NCI-H1417 treated with DMSO at 0.1 percent for 48 hours (cell line): ENCODE results near the gene CCDC180.
"Not testable (repeated sequence)": the region's sequence is repeated elsewhere in the genome, so short reads cannot be mapped to it uniquely, and the experiment has no call there.

Source experiments
- DNase-seq: peaks from one replicate; lab custom pipeline; 2025; lab: John Stamatoyannopoulos, UW

The CCDC180 gene

DNA sequence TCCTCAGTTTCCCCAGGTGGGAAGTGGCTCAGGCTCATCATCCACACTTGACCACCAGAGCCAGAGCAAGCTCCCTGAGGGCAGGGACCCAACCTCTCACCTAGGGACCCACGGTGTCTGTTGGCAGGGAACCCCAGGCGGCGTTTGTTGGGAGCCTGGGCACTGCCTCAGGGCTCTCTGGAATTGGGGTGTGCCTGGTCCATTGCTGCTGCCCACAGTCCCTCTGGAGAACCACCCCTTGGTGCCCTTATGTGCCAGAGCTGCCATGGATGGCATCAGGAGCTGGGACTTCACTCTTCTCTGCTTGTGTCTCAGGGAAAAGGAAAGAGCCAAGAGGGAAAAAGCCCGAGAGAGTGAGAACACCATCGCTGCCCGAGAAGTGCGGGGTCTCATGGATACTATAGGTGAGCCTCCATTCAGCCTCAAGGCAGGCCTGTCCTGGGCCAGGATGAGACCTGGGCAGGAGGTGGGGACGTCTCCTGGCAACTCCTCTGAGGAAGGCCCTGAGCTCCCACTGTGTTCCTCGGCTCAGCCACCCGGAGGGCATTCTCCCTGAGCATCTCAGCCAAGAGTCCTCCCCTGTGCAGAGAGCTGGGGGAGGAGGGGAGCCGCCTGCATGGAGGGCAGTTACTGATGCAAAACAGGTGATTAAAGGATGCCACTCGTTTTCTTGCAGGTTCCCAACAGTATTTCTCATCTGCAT is 4.5 kb downstream of the CCDC180 start:
- DNase-seq, result no peak

DNA sequence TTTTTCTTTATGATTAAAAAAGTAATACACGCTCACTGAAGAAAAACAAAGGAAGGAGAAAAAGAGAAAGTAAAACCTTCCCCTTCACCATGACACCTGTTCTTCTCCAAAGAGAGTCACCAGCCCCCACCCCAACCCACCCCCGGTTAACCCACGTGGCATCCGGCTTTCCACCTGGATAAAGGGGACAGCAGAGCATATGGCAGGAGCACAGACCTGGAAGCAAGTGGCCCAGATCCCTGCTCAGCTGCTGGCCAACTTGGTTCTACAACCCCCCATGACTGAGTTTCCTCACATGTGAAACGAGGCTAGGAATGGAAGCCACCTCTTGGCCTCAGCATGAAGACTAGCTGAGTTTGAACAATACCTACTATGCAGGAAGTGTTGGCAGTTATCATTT is 5.1 kb downstream of the CCDC180 start:
- no peak for DNase-seq

DNA sequence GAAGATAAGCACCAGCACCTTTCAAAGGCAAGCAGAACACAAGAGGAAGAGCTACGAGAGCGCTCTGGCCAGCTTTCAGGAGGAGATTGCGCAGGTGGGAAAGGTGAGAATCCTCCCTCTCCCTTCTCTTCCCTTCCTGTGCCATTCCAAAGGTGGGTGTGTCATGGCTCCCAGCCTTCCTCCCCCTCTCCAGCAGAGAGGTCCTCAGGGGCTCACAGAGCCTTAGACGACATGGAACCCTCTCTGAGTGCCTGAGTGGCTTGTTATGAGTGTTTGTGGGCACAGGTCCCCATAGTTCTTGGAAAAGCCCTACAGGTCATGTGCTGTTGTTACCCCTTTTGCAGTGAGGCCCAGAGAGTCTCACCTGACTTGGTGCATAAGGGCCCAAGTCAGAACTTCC is 5.8 kb downstream of the CCDC180 start:
- DNase-seq, result no peak

DNA sequence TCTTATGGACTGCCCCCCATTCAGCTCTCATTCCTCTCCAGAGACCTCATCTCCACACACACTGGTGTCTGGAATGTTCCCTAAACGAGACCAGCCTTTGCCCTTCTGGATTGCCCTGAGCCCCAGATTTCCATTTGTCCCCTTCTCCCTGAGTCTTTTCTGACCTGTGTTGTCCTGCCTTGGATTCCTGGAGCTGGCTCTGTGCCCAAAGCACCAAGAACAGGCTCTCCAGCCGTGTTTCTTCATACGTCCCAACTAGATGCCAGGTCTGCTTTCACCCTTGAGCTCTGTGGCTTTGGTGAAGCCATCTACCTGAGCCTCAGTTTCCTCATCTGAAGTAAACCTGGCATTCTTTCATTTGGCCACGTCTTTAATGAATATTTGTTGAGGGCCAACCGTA is 6.3 kb downstream of the CCDC180 start:
- no peak for DNase-seq

DNA sequence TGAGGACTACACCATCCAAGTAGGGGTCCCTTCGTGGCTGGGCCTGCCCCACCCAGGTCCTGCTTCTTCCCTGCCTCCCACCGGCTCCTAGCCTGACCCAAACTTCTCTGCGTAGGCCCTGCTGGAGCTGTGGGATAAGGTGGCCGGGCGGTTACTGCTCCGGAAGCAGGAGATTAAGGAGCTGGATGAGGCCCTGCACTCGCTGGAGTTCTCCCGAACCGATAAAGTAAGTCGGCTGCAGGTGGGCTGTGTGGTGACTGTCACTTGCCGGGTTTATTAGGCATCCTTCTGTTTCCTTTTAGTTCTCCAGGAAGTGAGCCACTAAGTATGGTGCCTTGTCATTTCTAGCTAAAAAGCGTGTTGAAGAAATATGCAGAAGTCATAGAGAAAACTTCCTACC is 7.0 kb downstream of the CCDC180 start:
- no peak for DNase-seq

DNA sequence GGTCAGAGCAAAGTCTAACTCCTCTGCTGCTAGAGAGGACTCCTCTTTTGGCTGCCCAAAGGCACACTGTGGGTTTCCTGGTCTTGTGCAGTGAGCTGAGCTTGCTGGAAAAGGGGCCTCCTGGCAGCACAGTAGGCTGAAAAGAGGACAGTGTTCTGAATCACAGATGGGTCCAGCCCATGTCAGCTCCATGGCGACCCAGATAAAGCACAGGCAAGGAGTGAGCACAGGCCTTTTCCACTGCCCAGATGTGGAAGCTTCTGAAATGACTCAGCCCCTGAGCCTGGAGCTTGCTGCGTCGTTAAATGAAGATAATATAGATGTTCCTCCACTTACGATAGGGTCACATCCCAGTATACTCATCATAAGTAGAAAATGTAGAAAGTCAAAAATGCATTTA is 8.1 kb downstream of the CCDC180 start:
- DNase-seq, result no peak

DNA sequence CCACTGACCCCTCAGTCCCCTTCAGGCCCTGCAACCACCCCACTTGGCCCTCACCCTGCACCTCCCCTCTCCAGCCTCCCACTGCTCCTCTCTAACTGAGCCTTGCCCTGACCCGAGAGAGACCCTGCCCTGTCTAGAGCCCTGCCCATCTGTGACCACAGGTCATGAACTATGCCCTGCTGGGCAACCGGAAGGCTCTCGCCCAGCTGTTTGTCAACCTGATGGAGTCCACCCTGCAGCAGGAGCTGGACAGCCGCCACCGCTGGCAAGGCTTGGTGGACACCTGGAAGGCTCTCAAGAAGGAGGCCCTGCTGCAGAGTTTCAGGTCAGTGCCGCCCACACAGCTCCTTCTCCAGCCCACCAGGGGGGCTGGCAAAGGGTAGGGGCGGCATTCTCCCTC is 9.4 kb downstream of the CCDC180 start:
- no peak for DNase-seq

DNA sequence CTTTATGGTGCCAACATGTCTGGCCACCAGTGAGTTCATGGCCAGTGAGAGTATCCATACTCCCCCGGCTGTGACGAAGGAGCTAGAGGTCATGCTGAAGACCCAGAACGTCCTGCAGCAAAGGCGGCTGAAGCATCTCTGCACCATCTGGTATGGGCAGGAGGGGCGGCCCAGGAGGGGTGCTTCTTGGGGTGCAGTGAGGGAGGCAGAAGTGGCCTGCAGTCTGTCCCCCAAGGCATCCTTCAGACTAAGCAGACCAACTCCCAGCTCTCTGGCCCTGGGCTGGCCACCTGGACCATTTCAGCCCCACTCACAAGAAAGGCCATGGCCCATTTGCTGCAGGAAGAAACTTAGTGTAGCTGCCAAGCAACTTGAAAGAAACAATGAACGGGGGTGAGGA is 11.0 kb downstream of the CCDC180 start:
- no peak for DNase-seq

DNA sequence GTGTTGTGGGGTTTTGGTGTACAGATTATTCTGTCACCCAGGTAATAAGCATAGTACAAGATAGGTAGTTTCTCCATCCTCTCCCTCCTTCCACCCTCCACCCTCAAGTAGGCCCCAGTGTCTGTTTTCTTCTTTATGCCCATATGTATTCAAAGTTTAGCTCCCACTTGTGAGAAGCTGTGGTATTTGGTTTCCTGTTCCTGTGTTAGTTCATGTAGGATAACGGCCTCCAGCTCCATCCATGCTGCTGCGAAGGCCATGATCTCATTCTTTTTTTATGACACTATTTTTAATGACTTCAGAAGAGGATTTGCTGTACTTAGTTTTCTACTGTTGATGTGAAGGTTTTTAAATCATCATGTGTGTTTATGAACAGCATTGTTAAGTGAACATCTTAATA is 11.9 kb downstream of the CCDC180 start:
- no peak for DNase-seq

DNA sequence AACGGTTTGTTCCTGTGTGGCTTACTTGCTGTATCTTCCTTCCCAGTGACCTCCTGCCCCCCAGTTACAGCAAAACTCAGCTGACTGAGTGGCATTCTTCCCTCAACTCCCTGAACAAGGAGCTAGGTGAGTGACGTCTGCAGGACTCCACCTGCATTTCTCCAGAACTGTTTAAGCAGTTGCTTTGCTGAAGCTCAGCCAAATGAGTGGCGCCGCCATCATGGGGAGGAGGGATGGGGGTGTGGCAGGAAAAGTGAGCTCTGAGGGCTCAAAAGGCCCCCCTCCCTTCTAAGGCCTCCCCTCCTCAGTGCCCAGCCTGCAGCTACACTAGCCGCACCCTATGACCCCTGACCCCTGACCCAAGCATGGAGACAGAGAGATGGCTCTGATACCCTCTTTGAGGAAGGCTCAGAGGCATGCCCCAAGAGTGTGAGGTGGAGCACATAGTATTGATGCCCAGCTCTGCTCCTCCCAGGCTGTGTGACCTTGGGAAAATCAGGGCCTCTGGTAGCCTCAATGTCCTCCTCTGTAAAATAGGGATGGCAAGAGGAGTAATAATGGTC is 12.7 kb downstream of the CCDC180 start:
- DNase-seq, result no peak

DNA sequence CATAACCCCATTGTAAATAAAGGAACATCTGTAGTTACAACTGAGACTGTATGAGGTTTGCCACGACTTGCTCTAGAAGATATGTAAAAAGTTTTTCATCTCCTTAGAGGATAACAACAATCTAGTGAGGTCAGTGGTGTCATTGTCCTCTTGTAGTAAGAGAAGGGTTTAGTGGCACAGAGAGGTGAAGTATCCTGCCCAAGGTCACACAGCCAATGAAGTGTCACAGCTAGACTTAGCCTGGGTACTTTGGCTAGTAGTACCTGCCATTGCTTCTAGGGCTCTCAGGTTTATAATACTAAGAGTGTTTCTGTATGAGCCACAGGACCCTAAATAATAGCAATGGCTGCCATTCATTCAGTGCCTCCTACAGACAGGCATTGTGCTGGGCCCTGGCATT is 13.8 kb downstream of the CCDC180 start:
- DNase-seq, result no peak

DNA sequence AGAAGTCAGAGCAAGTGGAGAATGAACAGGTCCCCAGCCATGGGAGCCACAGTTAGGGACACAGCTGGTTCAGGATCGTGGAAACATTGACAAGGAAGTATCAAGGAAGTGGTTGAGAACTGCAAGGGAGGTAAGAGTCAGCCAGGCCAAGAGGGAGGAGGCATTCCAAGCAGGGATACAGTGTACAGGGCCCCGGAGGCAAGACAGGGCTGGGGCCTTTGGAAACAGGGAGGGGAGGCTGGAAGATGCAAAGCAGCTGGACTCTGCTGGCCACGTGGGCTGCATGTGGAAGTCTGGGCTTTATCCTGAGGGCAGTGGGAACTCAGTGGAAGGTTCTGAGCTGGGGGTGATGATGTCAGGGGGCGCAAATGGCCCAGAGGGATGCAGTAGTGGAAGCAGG is 14.2 kb downstream of the CCDC180 start:
- DNase-seq, result no peak

DNA sequence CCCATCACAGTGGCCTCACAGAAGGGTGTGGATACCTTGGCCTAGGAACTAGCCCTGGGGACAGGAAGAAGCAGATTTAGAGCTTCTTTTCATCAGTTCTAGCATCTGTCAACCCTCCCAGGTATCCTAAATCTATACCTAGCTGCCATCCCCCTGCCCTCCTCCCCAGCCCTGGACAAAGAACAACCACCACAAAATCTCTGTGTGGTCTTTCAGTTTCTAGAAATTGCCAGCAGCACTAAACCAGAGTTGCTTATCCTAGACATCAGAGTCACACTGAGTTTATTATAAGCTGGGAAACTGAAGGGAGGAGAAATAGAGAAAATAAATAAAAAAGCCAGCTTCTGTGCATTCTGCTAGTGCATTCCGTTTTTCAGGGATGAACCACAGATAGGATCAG is 14.6 kb downstream of the CCDC180 start:
- no peak for DNase-seq

DNA sequence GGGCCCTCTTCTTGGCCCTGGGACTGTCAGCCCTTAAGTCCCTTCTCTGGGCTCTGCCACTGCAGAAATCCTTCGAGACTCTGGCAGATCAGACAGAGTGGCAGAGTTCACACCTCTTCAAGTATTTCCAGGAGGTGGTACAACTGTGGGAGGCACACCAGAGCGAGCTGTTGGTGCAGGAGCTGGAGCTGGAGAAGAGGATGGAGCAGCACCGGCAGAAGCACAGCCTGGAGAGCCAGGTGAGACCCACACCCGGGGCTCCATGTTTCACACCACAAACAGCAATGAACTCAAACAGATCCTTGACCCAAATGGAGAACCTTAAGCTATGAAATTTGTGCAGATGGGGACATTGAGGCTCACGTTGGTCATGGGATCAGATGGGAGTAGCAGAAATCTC is 17.5 kb downstream of the CCDC180 start:
- no peak for DNase-seq

DNA sequence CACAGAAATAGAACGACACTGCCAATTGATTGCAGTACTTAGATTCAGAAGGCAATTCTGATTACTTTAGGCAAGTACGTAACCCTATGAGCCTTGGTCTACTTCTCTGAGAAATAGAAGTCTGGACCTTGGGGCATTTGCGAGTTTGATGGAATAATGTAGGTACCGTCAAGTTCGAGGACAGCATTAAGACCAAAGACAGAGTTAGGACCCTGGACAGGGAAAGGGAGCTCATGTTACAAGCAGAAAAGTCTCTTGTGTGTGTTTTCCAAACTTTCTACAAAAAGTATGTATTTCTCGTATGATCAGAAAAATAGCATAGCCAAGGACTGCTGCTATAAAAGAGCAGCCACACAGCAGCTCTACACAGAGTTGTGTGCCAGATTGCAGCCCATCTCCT is 20.1 kb downstream of the CCDC180 start:
- DNase-seq, result no peak

DNA sequence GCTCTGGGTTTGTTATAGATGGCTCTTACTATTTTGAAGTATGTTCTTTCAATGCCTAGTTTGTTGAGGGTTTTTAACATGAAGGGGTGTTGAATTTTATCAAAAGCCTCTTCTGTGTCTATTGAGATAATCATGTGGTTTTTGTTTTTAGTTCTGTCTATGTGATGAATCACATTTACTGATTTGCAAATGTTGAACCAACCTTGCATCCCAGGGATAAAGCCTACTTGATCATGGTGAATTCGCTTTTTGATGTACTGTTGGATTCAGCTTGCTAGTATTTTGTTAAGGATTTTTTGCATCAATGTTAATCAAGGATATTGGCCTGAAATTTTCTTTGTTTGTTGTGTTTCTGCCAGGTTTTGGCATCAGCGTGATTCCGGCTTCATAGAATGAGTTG is 25.5 kb downstream of the CCDC180 start:
- no peak for DNase-seq

DNA sequence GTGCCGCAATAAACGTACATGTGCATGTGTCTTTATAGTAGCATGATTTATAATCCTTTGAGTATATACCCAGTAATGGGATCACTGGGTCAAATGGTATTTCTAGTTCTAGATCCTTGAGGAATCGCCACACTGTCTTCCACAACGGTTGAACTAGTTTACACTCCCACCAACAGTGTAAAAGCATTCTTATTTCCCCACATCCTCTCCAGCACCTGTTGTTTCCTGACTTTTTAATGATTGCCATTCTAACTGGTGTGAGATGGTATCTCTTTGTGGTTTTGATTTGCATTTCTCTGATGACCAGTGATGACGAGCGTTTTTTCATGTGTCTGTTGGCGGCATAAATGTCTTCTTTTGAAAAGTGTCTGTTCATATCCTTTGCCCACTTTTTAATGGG is 28.2 kb downstream of the CCDC180 start:
- not testable (repeated sequence) for DNase-seq

DNA sequence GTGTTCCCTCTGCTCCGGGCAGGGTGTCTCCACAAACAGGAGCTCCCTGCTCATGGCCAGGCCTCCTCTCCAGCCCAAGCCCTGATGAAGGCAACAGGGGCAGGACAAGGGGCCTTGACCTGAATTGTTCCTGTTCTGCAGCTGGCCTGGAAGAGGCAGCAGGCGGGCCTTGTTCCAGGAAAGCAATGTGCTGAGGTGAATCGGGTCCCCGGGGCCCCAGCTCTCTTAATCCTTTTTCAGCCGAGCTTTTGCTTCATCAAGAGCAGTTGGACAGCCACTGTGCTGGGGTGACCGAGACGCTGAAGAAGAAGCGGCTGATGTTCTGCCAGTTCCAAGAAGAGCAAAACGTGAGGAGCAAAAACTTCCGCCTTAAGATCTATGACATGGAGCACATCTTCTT is 41.4 kb downstream of the CCDC180 start:
- DNase-seq, result no peak

DNA sequence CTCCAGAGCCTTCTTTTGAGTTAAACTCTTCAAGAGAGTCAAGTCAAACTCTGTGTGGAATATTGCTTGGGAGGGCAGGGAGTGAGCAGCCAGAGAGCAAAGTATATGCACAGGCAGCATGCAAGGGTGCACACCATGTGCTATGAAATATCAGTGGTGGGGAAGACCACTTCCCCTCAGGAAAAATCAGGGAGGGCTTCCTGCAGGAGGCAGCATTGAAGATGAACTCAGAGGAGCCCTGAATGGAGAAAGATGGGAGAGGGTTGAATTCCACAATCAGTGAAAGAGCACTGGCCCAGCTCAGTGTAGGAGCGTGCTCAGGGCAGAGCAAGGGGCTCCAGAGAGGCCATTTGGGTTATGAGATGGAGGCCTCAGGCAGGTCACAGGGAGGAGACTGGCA is 41.9 kb downstream of the CCDC180 start:
- DNase-seq, result no peak

DNA sequence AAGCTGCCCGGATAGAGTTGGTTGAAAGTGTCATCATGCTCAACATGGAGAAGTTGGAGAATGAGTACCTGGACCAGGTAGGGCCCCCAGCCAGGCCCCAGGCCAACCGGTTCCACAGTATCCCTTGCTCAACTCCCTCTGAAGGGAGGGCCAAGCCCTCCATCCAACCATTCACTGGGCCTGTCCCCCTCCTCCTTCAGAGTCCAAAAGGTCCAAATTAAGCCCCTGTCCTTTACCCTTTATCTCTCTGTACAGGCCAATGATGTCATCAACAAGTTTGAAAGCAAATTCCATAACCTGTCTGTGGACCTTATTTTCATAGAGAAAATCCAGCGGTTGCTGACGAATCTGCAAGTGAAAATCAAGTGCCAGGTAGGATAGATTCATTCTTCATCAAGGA is 47.2 kb downstream of the CCDC180 start:
- no peak for DNase-seq

DNA sequence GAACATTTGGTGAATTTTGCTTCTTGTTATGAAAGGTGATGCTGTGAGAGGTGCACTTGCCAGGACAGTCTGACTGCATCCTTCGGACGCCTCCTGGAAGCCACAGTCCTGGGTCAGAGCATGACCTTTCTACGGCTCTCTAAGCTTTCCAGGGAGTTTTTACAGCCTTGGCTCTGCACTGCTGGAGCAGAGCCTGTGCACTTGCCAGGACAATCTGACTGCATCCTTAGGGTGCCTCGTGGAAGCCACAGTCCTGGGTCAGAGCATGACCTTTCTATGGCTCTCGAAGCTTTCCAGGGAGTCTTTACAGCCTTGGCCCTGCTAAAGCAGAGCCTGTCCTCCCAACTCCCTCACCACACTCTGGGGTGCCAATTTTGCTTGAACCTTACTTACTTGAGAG is 49.6 kb downstream of the CCDC180 start:
- DNase-seq, result no peak
